NCI-H2227 (cell line): ENCODE measurements around the gene IFIT5.
"Not testable (repeated sequence)": the region's sequence is repeated elsewhere in the genome, so short reads cannot be mapped to it uniquely, and the experiment has no call there.

Experiments
- DNase-seq: peaks from one replicate; lab custom pipeline; 2025; ENCODE audit not compliant: unreplicated experiment; lab: John Stamatoyannopoulos, UW

Gene IFIT5

GRCh38 chr10:89427629-89428028 is 13.3 kb downstream of the IFIT5 start:
- no peak for DNase-seq

DNA sequence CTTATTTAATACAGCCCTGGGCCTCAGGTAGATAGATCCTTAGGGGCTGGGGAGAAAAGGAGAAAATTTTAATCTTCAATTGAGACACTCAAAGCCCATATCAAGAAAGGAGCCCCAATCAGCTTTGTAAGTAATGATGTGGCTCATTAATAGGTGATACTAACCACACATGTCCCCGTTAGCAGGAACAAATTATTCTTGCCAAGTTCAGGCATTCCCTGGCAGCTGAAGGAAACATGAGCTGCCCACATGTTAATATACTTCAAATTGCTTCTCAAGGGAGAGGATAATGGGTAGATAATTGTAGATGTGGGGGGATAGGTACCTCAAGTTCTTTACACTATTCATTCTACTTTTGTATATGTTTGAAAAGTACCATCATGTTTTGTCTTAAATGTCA is 14.5 kb downstream of the IFIT5 start:
- no peak for DNase-seq

DNA sequence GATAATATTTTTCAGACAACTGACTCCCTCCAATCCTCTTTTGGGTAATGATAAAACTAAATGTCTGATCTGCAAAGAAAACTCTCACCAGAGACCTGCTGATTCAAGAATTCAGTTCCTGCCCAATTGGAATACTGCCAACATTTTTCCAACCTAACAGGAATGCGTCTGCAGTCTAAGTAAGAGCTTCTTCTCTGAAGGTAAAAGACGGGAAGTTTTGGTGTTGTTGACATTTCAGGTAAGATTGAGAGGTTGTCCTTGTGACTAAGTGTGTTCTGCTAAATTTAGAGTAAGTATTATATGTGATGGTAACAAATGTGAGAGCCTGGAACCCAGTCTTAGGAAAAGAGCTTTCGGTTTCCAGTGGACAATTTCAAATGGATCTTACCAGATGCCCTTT is 17.6 kb downstream of the IFIT5 start:
- DNase-seq: no peak

DNA sequence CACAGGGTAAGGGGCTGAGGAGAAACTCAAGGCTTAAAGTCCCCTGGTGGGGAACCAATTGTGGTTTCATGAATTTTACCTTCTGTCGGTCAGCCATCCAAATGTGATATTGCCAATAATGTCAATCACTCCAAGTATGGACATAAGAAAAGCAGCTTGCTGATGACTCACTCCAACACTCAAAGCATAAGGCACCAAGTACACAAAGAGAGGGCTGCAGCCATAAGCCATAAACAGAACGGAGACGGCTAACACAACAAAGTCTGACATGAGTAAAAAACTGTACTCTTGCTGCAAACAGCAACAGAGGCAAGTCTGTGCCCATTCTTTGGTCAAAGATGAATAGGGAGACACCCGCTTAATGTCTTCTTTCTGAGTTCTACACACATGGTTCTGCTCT is 24.2 kb downstream of the IFIT5 start:
- no peak for DNase-seq

DNA sequence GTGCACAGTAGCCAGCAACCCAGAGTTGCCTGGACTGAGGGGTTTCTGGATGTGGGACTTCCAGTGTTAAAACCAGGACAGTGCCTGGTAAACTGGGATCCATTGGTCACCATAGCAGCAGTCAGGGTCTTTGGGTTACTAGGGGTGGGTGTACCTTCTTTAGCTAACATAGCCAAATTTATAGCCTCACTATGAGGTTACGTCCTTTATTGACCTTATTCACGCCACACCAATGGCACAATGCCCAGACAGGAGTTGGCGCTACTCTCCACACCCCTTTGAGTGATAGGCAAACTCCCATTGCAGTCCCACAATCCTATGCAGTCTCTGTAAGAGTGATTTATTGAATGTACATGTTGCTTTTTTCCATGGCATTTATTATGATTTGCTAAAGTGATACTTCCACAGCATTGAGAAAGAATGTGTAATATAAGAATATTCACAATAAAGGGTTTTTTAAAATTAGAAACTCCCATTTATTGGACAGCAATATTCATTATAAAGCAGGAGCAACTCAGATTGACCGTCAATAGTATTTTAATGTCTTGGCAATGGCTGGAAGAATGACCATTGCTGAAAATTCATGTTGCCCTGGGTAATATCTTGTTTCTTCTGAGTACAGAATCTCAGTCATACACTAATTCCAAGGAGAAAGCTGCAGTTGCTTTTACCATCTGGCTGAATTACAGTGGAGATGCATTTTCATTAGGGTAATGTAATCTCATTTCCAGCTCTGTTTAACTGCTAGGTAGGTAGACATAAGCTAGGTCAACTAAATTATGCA is 26.1 kb downstream of the IFIT5 start:
- no peak for DNase-seq

DNA sequence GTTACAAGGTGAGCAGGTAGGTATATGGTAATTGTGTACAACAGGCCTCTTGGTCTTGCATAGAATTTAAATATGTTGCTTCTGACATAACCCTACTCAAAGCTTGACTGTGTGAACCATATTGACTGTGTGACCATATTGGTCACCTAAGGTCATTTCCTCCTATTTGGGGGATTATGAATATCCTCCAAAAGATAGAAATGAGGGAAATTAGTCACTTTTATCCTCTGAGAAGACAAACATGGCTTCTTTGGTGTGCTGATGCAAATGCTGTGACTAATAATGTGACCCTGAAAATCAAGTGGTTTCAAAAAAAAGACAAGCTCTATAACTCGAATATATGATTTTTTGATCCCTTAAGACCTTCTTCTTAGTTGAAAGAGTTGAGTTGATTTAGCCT is 27.9 kb downstream of the IFIT5 start:
- DNase-seq: no peak

- not testable (repeated sequence) for DNase-seq
Measured at GRCh38 chr10:89444819-89445218, 30.5 kb downstream of the IFIT5 start.

GRCh38 chr10:89450901-89451300 is 36.5 kb downstream of the IFIT5 start:
- DNase-seq: no peak

DNA sequence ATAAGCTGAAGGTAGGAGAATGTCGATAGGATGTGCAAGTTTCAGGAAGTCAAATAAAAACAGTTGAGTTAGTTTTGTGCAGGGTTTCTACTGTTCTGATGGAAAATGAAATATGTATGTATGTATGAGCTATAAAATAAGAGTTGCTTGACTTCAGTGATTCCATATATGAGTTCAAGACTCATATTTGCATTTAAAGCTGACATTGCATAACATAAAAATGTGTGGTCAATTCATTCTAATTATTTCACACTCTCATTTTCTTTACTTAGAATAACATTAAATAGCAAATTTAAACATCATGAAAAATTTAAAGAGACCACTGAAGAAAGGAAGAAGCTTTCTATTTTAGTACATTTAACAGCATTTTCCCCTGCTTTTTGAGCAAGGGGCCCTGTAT is 37.8 kb downstream of the IFIT5 start:
- no peak for DNase-seq

- no peak for DNase-seq
Measured at GRCh38 chr10:89454561-89455347, 40.4 kb downstream of the IFIT5 start.

GRCh38 chr10:89458291-89458690 is 43.9 kb downstream of the IFIT5 start:
- no peak for DNase-seq

DNA sequence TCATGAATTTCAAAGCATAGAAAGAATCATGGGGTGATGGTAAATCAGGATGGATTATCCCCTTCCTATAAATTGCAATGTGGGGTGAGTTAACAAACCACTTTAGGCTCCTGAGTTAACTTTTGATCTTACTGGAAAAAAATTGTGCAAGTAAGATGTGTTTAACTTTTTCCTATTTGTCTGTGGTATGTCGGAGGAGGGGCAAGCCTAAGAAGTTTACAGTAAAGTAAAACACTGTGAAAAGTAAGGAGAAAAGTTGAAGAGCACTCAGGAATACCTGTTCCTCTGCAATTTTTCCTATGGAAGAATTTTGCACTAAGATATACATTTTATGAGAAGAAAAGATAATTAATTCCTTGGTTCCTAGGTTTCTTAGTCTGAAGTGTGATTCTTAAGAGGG is 44.4 kb downstream of the IFIT5 start:
- no peak for DNase-seq

DNA sequence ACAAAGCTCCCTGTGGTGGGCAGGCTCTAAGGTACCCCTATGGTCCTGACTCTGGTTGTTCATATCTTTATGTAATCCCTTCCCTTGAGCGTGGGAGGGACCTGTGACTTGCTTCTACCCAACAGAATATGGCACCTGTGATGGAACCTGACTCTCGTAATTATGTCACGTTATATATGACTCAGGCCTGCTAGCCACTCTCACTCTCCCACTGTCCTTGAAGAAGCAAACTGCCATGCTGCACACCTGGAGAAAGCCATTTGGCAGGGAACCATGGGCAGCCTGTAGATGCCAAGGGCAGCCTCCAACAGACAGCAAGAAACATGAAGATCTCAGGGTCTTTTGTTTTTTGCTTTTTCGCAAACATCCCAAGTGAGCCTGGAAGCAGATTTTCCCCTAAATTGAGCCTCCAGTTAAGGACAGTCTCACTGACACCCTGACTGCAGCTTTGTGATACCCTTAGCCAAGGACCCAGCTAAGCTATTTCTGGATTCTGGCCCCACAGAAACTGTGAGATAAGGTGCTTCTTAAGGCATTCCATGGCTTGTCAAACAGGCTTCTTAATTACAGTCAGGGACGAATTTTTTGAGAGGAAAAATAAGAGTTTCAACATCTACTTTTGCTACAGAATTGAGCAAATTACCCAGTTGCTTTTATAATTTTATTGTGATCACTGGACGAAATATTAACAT is 49.6 kb downstream of the IFIT5 start:
- no peak for DNase-seq

GRCh38 chr10:89465196-89465595 is 50.8 kb downstream of the IFIT5 start:
- DNase-seq: no peak

GRCh38 chr10:89466599-89467035 is 52.2 kb downstream of the IFIT5 start:
- DNase-seq: peak; percentile 3

DNA sequence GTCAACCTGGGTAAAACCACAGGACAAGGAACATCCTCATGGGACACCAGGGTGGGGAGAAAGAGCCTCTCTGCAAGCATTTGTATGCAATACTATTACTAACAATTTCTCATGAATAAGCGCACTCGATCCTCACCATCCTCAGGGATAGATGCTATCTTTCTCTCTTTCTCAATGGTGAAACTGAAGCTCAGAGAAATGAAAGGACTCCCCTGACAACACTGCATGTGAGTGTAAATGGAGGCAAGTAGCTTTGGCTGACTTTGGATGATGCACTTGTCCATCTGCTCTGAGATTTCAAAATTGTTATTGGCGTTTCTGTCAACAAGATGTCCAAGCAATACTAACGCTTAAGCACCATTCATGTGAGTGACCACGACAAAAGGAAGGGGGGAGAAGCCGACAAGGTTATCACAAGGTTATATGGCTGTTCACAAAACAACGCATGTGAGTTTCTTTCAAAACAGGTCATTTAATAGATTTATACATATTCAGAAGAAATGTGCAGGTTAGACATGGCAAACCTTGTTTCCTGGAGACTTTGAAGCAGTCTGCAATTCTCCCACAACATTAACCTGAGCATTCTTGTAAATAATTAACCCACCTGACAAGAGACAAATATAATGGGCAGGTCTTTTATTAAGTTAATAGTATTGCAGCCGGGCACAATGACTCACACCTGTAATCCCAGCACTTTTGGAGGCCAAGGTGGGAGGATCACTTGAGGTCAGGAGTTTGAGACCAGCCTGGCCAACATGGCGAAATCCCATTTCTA is 54.0 kb downstream of the IFIT5 start:
- DNase-seq: no peak

- no peak for DNase-seq
Measured at GRCh38 chr10:89469517-89469916, 55.1 kb downstream of the IFIT5 start.
